Subcutaneous adipose tissue (tissue), 4 donors: ENCODE data around the gene TMCC1. TPM values are rescaled to one million over a fixed set of nuclear protein-coding genes. Genes with fewer than 3 reads are reported as not detected.

ENCODE experiments used
- total RNA-seq, 4 donors: library from RNA; depleted of rRNA; stranded (reverse); fragments of >200 nt; gene quantifications; one replicate each; pipeline ENCODE4 v1.1.0, GENCODE V29; 2016
- TF ChIP-seq, protein P1 (sequence below): fragments of 450-650 bp; IDR thresholded peaks from one replicate; pipeline ENCODE4 v1.5.1; 2016; ENCODE audit warnings: low read depth, mild to moderate bottlenecking, control low read depth, antibody characterized with exemption, moderate library complexity

TMCC1 gene
- total RNA-seq, 4 donors from 2014 or later: 24.0 to 31.5 (median 28.4) TPM

DNA sequence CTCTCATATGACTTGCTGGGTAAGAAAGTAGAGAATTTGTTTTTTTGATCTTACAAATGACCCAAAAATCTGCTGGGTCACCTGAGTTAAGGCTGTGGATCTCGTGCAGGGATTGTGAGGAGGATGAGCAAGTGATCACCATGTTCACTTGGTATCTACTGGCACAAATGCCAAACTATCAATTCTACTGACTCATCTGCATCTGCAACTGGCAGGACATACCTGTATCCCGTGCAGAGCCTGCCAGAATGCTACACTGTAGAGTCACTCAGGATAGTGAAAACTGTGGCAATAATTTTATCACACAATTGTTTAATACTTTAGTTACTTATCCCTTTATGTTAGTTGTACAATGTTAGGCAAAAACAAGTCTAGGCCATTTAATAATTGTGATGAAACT, 157.4 kb downstream of the TMCC1 start:
- TF ChIP-seq, protein P1, sequence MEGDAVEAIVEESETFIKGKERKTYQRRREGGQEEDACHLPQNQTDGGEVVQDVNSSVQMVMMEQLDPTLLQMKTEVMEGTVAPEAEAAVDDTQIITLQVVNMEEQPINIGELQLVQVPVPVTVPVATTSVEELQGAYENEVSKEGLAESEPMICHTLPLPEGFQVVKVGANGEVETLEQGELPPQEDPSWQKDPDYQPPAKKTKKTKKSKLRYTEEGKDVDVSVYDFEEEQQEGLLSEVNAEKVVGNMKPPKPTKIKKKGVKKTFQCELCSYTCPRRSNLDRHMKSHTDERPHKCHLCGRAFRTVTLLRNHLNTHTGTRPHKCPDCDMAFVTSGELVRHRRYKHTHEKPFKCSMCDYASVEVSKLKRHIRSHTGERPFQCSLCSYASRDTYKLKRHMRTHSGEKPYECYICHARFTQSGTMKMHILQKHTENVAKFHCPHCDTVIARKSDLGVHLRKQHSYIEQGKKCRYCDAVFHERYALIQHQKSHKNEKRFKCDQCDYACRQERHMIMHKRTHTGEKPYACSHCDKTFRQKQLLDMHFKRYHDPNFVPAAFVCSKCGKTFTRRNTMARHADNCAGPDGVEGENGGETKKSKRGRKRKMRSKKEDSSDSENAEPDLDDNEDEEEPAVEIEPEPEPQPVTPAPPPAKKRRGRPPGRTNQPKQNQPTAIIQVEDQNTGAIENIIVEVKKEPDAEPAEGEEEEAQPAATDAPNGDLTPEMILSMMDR: no peak

DNA sequence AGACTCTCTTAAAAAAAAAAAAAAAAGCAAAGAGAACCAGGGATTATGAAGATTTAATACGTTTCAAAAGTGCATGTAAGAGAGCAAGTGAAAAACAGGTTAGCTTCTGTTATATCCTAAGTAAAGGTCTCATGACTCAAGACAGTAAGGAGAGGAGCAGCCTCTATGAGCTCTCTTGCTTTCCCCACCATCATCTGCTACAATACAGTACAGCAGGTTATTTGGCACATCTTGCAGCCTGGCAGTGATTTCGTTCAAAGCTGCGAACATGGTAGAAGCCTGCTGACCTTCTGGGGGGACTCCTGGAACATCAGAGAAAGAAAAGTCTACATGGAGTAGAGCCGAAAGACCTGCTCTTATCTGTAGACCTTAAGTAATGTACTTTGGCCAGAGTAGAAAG, 157.9 kb downstream of the TMCC1 start:
- TF ChIP-seq, protein P1: no peak

DNA sequence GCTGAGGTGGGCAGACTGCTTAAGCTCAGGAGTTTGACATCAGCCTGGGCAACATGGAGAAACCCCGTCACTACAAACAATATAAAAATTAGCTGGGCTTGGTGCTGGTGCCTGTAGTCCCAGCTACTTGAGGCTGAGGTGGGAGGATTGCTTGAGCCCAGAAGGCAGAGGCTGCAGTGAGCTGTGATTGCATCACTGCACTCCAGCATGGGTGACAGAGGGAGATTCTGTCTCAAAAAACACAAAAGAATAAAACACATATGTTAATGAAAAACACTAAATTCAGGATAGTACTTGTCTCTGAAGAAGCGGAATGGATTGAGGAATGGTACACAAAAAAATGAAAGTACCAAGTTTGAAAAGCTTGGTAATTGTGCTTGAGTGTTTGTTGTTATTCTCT, 159.1 kb downstream of the TMCC1 start:
- TF ChIP-seq, protein P1: no peak

DNA sequence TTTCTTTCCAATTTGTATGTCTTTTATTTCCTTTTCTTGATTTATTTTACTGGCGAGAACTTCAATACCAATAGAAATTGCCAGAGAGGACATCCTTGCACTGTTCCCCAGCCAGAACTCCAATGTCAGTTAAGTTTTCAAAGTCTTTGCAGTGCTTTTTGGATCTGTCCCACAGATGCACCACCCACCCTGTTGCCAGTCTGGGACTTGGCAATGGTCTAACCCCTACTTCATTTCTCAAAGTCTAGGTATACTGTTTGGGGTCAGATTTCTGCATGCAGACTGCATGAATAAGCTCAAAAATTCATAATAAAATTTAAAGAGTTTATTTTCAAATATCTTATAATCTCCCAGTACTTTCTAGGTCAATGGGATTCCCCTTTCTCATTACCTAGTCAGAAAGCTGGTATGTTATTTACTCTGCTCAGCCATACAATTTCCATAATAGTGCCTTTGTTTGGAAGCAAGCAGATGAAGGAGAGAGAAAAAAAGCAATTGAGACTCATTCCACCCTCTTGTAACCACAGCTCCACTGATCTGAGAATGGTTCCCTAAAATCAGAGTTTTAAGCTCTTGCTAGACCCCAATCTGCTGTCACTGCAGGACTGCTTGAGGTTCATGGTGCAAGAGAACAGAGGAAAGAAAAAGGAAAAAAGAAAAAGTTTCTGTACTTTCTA, 161.2 kb downstream of the TMCC1 start:
- TF ChIP-seq, protein P1: no peak

DNA sequence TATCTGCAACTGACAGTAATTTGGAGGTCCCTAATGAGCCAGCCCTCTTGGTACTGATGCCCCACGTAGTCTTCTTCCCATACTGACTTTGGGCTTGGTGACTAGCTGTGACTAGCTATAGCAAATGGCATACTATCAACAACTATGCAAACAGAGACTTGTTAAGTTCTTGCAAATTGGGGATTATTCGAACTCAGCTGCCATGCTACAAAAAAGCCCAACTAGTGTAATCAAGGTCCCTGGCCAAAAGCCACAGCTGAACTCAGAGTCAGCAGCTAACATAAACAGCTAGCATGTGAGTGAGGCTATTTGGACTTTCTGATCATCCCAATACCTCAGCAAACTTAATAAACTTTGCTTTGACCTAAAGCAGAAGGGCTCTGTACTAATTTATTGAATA, 165.8 kb downstream of the TMCC1 start:
- TF ChIP-seq, protein P1: no peak

DNA sequence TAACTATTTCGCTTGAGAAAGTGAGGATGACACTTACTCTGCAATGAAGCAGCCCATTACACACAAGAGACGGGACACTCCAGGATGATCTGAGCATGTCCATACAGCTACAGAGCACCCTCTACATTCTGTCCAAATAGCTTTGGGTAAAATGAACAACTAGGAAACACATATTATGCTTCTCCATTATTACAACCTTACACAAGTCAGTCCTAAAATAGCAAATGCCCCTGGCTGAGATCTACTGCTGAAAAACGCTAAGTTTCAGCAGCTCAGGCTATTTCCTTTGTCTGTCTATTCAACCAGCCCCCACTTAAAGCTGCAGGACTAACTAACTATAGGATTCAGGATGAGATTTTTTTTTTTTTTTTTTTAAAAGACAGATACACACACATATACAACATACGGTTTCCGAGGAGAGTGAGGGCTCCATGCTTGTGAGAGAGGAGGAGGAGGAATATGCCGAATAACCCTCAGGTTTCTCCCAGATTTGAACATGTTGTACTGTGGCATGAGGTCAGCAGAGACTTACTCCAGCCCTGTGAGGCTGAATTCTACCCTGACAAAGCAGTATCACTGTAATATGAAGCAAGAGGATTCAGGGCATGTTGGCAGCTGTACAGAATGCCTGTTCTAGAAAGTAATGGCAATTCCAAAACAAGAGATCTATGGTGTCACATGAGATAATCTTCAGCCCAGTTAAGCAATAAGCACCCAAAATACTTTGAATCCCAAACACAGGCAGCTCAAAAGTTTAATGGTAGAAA, 169.8 kb downstream of the TMCC1 start:
- TF ChIP-seq, protein P1: no peak

DNA sequence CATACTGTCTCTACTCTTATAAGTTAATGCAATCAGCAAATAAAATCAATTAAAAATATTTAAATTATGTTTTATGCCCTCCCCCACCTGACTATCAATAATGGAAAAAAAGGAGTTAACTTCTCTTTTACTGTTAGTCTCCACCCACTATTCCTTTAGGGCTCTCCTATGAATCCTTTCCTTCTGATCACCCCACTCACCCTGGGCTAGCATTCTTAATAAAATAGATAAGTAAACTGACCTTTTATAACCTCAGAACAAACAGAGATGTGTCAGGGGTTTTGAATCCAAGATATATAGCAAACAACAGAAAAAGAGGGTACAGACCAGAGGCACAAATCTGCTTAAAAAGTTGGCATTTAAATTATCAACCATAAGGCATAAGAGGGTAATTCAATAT, 171.0 kb downstream of the TMCC1 start:
- TF ChIP-seq, protein P1: no peak
